K562 (cell line): Measurements from ENCODE around the gene RGL2. TPM values are rescaled to one million over a fixed set of nuclear protein-coding genes. Genes with fewer than 3 reads are reported as not detected.

ENCODE experiments used
- ATAC-seq: fragments of 200-7000 bp; cut with Tn5 transposase; 3 replicates; pipeline ENCODE4 v1.9.1; 2020; ENCODE audit warnings: moderate library complexity
- BruUV-seq: library from RNA; stranded (reverse); fragments of 400-500 nt; replicated peaks from 2 replicates; lab custom pipeline; 2021; lab: Mats Ljungman, UMichigan
- CTCF ChIA-PET: fragments of 300-600 bp; formaldehyde crosslinking; extraction: SDS; loops from one replicate; lab custom pipeline; 2021; ENCODE audit warnings: low intra/inter-chr PET ratio; lab: Yijun Ruan, JAX
- POLR2A ChIA-PET: fragments of 300-600, 350-650 bp; sonication (Branson Sonifier 250); formaldehyde crosslinking; extraction: SDS; loops from one replicate; lab custom pipeline; 2021; ENCODE audit warnings: antibody characterized with exemption, inconsistent platforms; lab: Yijun Ruan, JAX
- DNase-seq, 4 experiments: peaks; one replicate each; pipeline versions ENCODE4 v3.0.0 to v3.0.0-alpha.2; 2011 to 2018; ENCODE audit warnings: low spot score in 3 of 4, mixed read lengths in 3 of 4; ENCODE audit errors: extremely low read depth in 1 of 4
- FAIRE-seq: peaks from 2 replicates; lab custom pipeline; 2011; peaks lifted over from hg19 to GRCh38; lab: Jason Lieb, UNC
- H2AFZ ChIP-seq: 2 replicates; pipeline ENCODE4 v1.6.0; 2011; ENCODE audit warnings: low read depth, low read length, control low read depth, inconsistent platforms
- H3K27ac ChIP-seq: fragments of 200-600 bp; 3 replicates; pipeline ENCODE4 v1.8.0; 2011; ENCODE audit warnings: low read depth, mild to moderate bottlenecking, control low read depth, inconsistent platforms, low read length, moderate library complexity, mixed read lengths; ENCODE audit errors: extremely low read depth
- H3K27me3 ChIP-seq, 2 experiments: fragments of 300-600 bp in 1 of 2; 2 replicates in 1 of 2; 3 replicates in 1 of 2; pipeline versions ENCODE4 v1.6.0 to v1.8.0; 2011; ENCODE audit warnings: inconsistent platforms in 2 of 2, low read length in 2 of 2, mild to moderate bottlenecking in 1 of 2, mixed read lengths in 1 of 2, moderate library complexity in 1 of 2; ENCODE audit not compliant: control insufficient read depth in 2 of 2, insufficient read depth in 2 of 2
- H3K36me3 ChIP-seq: fragments of 300-600 bp; 3 replicates; pipeline ENCODE4 v1.8.0; 2011; ENCODE audit warnings: mild to moderate bottlenecking, low read length, inconsistent platforms; ENCODE audit not compliant: control insufficient read depth, insufficient read depth
- H3K4me1 ChIP-seq, 2 experiments: fragments of 200-600 bp in 1 of 2; replicated peaks in 1 of 2; 2 replicates in 1 of 2; 3 replicates in 1 of 2; pipeline versions ENCODE4 v1.5.1 to v1.8.0; 2011; ENCODE audit warnings: inconsistent platforms in 2 of 2, low read length in 2 of 2, mild to moderate bottlenecking in 1 of 2, mixed read lengths in 1 of 2, moderate library complexity in 1 of 2; ENCODE audit not compliant: control insufficient read depth in 2 of 2, insufficient read depth in 2 of 2
- H3K4me2 ChIP-seq: 2 replicates; pipeline ENCODE4 v1.6.1; 2011; ENCODE audit warnings: low read length, control low read depth, inconsistent platforms, mixed read lengths; ENCODE audit not compliant: insufficient read depth
- H3K4me3 ChIP-seq: fragments of 200-600 bp; sonication (generic), shearing (Covaris generic); 2 replicates; pipeline ENCODE4 v1.5.1; 2016; ENCODE audit warnings: control low read depth, inconsistent platforms
- H3K79me2 ChIP-seq: fragments of 200-600 bp; 3 replicates; pipeline ENCODE4 v1.8.0; 2011; ENCODE audit warnings: low read length, inconsistent platforms; ENCODE audit not compliant: control insufficient read depth, insufficient read depth
- H3K9ac ChIP-seq, 2 experiments: 2 replicates each; pipeline versions ENCODE4 v1.6.0 to v1.6.1; 2011; ENCODE audit warnings: low read depth in 2 of 2, low read length in 2 of 2, control low read depth in 1 of 2, inconsistent platforms in 1 of 2, mild to moderate bottlenecking in 1 of 2, mixed read lengths in 1 of 2; ENCODE audit not compliant: insufficient read depth in 1 of 2
- H3K9me1 ChIP-seq: one replicate; pipeline ENCODE4 v1.6.0; 2011; ENCODE audit warnings: inconsistent platforms, mild to moderate bottlenecking, low read length, moderate library complexity; ENCODE audit not compliant: control insufficient read depth, insufficient read depth
- H3K9me3 ChIP-seq: replicated peaks from 2 replicates; pipeline ENCODE4 v1.5.1; 2011; ENCODE audit warnings: low read depth, low read length, inconsistent platforms; ENCODE audit not compliant: control insufficient read depth, insufficient read depth
- H4K20me1 ChIP-seq: replicated peaks from 2 replicates; pipeline ENCODE4 v1.6.1; 2011; ENCODE audit warnings: low read length, inconsistent platforms, mixed read lengths; ENCODE audit not compliant: control insufficient read depth, insufficient read depth
- BHLHE40 ChIP-seq: IDR thresholded peaks from 2 replicates; pipeline ENCODE4 v1.6.1; 2011; ENCODE audit warnings: low read length, improper control_type of control experiment
- CHD1 ChIP-seq: fragments of 200-600 bp; sonication (generic); IDR thresholded peaks from one replicate; pipeline ENCODE4 v1.6.1; 2012; ENCODE audit warnings: mild to moderate bottlenecking, moderate library complexity, low read length, inconsistent platforms
- FOXJ2 ChIP-seq: fragments of 200-800 bp; sonication (Bioruptor generic); IDR thresholded peaks from 2 replicates; pipeline ENCODE4 v1.6.1; 2016; ENCODE audit warnings: missing genetic modification characterization, missing compliant biosample characterization
- HINFP ChIP-seq: fragments of 450-650 bp; conservative IDR thresholded peaks from 2 replicates; pipeline ENCODE4 v1.6.1; 2016; ENCODE audit warnings: missing genetic modification characterization, low read depth, mild to moderate bottlenecking, control low read depth, missing compliant biosample characterization
- NR1H2 ChIP-seq: sonication (generic); formaldehyde crosslinking; IDR thresholded peaks from 2 replicates; pipeline ENCODE4 v1.4.0; 2020; ENCODE audit warnings: mild to moderate bottlenecking, missing genetic modification reagents
- RBBP5 ChIP-seq: fragments of 200-600 bp; sonication (generic); IDR thresholded peaks from 2 replicates; pipeline ENCODE4 v1.6.1; 2012; ENCODE audit warnings: borderline replicate concordance, mild to moderate bottlenecking, low read length, control low read depth, inconsistent platforms; ENCODE audit not compliant: insufficient read depth, poor library complexity, severe bottlenecking
- ZNF518B ChIP-seq: fragments of 250-450 bp; sonication (Bioruptor Pico); IDR thresholded peaks from 2 replicates; pipeline ENCODE4 v1.5.0; 2021; ENCODE audit warnings: mild to moderate bottlenecking, moderate library complexity
- WGBS: fragments of 100-300 bp; shearing (Covaris generic); methylation state at CpG from one replicate; pipeline ENCODE4 v1.1.6; 2016; ENCODE audit warnings: low coverage, mixed read lengths; ENCODE audit not compliant: insufficient coverage; ENCODE audit errors: missing lambda C conversion rate; 5-methylcytosine and 5-hydroxymethylcytosine counted together
- in situ Hi-C: fragments of 300-500 bp; cut with MboI; formaldehyde crosslinking; loops from 4 replicates; pipeline ENCODE4 v1.15.0; 2018; ENCODE audit warnings: inconsistent platforms, mixed read lengths
- intact Hi-C: fragments of 100-400 bp; cut with micrococcal nuclease; formaldehyde crosslinking; loops from 2 replicates; pipeline ENCODE4 v1.14.2; 2022
- polyA plus RNA-seq, 8 experiments: library from polyadenylated mRNA; depleted of rRNA in 4 of 8; stranded (reverse) in 5 of 8; unstranded in 3 of 8; fragments of >200 nt; fragmentation: Nextera tagmentation in 2 of 8; fragmentation: Illumina TruSeq in 1 of 8; extraction: Ambion mirVana in 2 of 8; extraction: Trizol in 1 of 8; gene quantifications; 2 replicates each; pipeline versions ENCODE4 v1.2.1 to v1.2.3, GENCODE V29; 2011 to 2014; ENCODE audit warnings: inconsistent platforms in 1 of 8, missing spikeins in 1 of 8
- total RNA-seq, 7 experiments: library from RNA; depleted of rRNA in 6 of 7; stranded (reverse); fragments of >200 nt in 6 of 7; fragmentation: Illumina TruSeq in 2 of 7; extraction: Trizol in 2 of 7; gene quantifications; 2 replicates each; pipeline versions ENCODE4 v1.2.1 to v1.2.3, GENCODE V29; 2011 to 2021; ENCODE audit warnings: low replicate concordance in 1 of 7

RGL2 gene
- total and polyA plus RNA-seq, 9 of the 15 experiments (the other 6 are each of a cell fraction or from before 2014, with no cell fraction given), result 1.8 to 57.1 (median 19.5) TPM

GRCh38 chr6:33323623-33323948 lies 24.8 kb upstream of the RGL2 start (continued):
- no peak for TF ChIP-seq HINFP
- TF ChIP-seq NR1H2 (CRISPR knock-in tag), result 0 out of 2 replicates have a peak, but pooled peaks have one; percentile 27
- TF ChIP-seq ZNF518B (CRISPR knock-in tag), result no peak
- no peak for TF ChIP-seq FOXJ2 (tag)

GRCh38 chr6:33321227-33321626 lies 22.5 kb upstream of the RGL2 start:
- in situ Hi-C loops, result no loop called here
- Histone ChIP-seq H3K27ac (peak overlapping the region; percentile 89; the same call in 2 of the 3 replicates), H2AFZ (no peak overlapping the region), H3K4me3 (peak overlapping the region; percentile 64), H4K20me1 (0 out of 2 replicates have a peak, but pooled peaks cover 3% of the 10 kb centered on the region), H3K4me2 (peak overlapping the region; percentile 88), H3K79me2 (peaks cover 52% of the 10 kb centered on the region), H3K4me1 (peaks cover 49 to 59% of the 10 kb centered on the region in 2 experiments), H3K27me3 (no peaks in the 10 kb centered on the region), H3K36me3 (peaks cover 39% of the 10 kb centered on the region), H3K9ac (peak overlapping the region; percentile 87 to 95; a peak in 3 of 4 replicates), H3K9me1 (peaks cover 3% of the 10 kb centered on the region), H3K9me3 (no peaks in the 10 kb centered on the region)
- BruUV-seq, result no TSS peak
- 72% methylated on average over 8 of the region's 9 CpGs for WGBS
- FAIRE-seq (no peak), DNase-seq (no peak), ATAC-seq (no peak)
- POLR2A ChIA-PET, result interaction anchor here (0.5 to 1.2 kb wide), 6 partner anchors 22 to 1262 kb away, joined by 3 to 6 read pairs (median 3); no protein-coding TSS in a partner anchor
- TF ChIP-seq CHD1, result peak; percentile 3
- no peak for TF ChIP-seq BHLHE40
- peak; percentile 41 for TF ChIP-seq RBBP5
- intact Hi-C loops, result no loop called here
- CTCF ChIA-PET, result no interaction called here
